HG03442 (cell line): Measurements from ENCODE around the gene PNPLA3.

Experiments
- ATAC-seq: cut with Tn5 transposase; IDR thresholded peaks from one replicate; pipeline ENCODE4 v1.9.1; 2021; ENCODE audit warnings: mild to moderate bottlenecking, moderate library complexity; ENCODE audit not compliant: unreplicated experiment

PNPLA3 gene, protein sequence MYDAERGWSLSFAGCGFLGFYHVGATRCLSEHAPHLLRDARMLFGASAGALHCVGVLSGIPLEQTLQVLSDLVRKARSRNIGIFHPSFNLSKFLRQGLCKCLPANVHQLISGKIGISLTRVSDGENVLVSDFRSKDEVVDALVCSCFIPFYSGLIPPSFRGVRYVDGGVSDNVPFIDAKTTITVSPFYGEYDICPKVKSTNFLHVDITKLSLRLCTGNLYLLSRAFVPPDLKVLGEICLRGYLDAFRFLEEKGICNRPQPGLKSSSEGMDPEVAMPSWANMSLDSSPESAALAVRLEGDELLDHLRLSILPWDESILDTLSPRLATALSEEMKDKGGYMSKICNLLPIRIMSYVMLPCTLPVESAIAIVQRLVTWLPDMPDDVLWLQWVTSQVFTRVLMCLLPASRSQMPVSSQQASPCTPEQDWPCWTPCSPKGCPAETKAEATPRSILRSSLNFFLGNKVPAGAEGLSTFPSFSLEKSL

DNA sequence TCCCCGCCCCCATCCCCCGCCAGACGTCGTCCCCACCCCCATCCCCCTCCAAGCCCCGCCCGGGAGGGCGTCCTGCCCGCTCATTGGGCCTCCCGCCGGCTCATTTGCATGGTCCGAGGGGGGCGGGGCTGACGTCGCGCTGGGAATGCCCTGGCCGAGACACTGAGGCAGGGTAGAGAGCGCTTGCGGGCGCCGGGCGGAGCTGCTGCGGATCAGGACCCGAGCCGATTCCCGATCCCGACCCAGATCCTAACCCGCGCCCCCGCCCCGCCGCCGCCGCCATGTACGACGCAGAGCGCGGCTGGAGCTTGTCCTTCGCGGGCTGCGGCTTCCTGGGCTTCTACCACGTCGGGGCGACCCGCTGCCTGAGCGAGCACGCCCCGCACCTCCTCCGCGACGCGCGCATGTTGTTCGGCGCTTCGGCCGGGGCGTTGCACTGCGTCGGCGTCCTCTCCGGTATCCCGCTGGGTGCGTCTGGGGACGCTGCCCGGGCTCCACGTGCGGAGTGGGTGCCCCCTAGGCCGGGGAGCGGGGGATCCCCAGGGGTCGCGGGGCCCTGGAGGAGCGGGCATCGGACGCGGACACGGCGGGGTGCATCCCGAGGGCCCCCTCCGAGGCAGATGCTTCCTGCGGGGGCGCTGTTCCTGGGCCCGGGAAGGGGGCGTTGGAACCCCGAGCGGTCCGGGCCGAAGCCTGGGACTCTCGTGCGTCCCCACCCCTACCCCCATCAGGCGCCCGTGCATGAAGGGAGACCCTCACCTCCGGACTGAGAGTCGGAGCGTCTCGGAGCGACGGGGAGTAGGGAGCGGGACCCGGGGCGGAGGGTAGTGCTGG, at the start of gene PNPLA3:
TSS of gene PNPLA3 (plus strand) at position 175 of the 834 bp plus-strand sequence. CDS start at position 282, 107 bp downstream.
- no peak for ATAC-seq

DNA sequence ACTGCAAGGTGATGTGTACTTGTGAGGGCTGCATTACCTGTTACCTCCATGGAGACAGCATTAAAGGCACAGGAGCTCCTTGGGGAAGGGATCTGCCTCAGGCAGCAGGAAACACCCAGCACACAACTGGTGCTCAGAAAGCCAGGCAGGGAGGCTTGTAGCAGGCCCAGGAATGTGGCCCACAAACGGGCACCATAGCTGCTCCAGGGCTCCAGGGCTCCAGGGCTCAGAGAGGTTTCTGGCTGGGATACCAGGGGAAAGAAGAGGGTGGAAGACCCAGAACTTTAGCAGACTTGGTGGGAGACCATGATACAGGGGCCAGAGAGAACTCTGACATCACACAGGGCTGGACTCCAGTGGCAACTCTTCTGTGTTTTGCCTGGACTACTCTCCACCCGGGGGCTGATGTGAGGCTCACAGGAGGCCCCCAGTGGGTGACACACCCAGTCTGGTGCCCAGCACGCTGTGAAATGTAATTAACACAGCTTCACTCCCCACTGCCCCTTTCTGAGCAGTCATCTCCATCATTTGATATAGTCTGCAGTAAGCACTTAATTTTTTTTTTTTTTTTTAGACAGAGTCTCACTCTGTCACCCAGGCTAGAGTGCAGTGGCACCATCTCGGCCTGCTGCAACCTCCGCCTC, 46.6 kb upstream of the PNPLA3 start:
- ATAC-seq = no peak

DNA sequence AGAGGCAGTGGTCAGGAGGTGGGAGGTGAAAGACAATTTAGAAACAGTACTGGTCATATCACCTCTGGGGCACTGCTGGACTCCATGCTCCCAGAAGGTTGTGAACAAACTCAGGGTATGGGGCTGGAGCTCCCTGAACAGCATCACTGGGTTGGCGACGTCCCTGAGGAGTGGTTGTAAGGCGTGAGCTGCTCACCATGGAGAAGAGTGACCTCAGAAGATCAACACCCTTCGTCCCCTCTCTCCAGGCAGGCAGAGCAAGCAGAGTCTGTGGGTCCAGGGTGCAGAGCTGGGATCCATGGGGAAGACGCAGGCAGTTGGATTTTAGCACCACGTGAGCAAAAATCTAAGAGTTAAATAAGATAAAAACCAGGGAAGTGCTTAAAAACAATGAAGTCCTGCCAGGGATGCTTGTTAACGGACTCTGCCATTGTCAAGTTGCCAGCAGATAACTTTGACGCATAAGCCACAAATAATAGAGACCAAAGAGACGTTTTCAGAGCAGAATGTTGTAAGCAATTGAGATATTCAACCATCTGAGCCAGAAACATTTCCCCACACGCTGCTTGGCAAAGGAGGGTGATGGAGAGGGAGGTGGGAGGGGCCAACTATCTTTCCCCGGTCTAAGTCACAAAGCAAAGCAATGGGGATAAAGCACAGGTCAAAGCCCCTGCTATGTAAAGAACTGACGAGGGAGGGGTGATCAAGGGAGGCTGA, 45.4 kb upstream of the PNPLA3 start:
- no peak for ATAC-seq

DNA sequence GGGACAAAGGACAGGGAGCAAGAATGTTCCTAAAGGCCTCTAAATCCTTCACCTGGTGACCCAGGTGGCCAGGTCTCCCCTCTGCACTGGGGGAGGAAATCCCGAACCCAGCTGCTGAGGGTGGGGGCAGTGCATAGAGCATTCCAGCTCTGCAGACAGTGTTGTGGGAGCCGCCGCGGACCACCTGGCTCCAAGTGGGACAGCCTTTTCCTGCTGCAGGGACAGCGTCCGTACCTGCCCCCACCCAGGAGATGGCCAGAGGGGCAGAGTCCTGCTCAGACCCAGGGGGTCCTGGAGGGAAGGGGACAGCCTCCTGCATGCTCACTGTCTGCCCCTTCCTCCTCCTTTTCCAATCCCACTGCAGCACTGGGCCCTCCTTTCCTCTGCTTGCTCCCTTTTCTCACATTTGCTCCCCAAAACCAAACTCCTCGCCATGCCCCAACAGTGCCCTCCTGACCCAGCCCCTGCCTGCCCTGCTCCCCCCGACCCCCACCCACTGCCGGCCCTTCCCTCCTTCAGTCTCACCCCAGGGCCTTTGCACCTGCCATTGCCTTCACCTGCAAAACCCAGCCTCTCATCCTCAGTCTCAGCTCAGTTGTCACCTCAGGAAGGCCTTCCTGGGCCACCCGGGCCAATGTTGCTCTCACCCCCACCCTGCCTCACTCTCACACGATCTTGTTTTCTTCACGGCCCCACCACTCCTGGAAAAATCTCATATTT, 44.6 kb upstream of the PNPLA3 start:
- no peak for ATAC-seq

DNA sequence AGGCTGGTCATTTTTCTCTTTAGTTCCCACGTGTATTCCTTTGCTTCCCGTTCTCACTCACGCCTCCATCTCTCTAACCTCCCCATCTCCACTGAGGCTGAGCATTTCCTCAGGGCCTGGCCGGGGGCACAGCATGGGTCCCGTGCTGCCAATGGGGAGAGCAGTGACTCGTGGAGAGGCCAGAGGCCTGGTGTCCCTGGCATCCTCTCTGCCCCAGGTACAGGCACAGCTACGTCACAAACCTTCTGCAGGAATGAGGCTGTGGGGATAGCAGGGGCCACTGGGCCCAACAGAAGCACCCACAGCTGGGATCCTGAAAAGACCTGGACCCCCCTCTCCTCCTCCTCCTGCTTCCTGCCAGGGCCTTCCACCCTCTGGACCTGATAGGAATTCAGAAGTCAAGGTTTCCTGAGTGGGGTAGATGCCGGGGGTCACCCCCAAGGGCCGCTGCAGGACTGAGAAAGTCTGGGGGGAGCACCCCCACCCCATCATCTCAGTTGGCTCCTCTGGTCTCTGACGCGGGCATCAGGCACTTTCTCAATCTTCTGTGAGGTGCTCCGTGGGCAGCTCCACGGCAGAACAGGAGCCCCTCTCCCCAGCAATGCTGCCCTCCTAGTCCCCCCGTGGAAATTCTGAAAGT, 43.6 kb upstream of the PNPLA3 start:
- no peak for ATAC-seq

DNA sequence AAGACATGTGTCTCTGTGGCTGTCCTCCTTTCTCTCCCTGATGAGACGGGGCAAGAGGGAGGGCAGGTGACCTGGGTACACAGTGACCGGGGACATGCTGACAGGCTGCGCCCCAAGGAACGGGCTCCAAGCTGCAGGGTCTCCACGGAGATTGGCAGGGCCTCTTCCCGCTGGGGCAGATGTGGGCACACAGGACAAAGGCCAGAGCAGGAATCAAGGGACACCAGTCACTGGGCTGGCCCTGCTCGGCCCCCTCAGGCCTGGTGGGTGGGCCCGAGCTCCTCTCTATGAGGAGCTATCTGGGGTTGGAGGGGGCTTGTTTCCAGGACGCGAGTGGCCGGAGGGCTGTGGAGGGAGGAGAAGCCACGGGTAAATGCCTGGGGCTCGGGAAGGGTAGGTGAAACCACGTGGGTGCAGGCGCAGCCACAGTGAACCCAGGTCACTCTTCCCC, 43.0 kb upstream of the PNPLA3 start:
- ATAC-seq = no peak

DNA sequence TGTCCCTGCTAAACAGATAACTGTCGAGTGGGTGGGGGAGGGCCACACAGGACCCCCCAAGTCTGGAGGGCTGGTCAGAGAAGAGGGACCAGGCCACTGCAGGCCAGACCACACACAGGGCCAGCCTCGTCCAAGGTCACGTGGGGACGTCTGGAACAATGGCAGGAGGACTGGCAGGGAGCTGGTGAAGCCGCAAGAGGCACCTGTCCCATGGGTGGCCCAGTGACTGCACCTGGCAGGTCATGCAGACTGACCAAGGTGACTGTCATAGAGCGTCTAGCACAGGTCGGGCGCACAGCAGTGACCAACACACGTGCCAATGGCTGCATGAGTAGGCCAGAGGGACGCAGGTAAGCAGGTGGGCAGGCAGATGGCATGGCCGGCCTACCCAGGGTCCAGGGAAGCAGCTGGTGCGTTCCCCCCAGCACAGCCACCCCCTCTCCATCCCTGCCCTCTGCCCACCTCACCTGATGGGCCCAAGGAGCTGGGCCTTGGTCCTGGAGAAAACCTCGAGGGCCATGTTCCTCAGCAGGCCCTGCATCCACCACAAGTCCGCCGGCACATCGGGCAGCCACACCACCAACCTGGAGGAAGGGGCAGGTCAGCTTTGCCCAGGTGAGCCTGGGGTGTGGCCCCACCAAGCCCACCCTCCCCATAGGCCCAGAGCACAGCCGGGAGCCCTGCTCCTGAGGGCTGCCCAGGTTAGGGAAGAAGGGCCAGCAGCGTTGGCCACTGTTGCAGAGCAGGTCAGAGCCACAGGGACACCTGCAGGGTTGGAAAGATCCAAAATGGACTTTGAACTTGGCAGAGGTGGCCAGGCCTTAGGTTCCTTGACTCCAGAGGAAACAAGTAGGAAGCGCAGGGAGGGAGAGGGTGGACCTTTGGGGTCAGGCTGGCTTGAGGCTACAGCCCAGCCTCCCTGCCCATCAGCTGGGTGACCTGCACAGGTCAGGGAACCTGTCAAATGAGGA, 42.2 kb upstream of the PNPLA3 start:
- no peak for ATAC-seq

DNA sequence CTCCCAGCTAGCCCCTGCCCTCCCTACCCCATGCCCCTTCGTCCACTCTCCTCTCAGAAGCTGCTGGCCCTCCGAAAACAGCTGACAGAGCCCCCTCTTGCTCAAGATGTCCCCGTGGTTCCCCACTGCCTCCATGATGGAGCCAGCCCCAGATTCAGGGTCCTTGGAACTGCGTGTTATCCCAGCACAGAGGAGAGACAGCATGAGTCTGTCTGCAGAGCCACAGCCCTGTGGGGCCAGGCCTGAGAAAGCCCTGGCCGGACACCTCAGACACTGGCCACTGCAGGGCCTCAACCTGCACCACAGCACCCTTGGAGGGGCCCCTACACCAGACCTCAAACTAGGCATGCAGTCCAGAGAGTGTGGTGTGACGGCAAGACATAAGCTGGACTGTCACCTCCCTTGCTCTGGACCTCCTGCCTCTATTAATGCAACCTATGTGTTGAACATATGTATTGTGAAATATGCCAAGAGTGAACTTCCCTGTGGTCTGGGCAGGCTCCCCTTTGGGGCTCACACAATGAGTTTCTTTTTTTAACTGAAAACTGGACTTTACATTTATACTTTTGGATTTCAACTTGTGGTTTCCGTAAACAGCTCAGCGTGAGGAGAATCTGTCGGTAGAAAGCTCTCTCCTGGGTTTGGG, 41.4 kb upstream of the PNPLA3 start:
- ATAC-seq = no peak

DNA sequence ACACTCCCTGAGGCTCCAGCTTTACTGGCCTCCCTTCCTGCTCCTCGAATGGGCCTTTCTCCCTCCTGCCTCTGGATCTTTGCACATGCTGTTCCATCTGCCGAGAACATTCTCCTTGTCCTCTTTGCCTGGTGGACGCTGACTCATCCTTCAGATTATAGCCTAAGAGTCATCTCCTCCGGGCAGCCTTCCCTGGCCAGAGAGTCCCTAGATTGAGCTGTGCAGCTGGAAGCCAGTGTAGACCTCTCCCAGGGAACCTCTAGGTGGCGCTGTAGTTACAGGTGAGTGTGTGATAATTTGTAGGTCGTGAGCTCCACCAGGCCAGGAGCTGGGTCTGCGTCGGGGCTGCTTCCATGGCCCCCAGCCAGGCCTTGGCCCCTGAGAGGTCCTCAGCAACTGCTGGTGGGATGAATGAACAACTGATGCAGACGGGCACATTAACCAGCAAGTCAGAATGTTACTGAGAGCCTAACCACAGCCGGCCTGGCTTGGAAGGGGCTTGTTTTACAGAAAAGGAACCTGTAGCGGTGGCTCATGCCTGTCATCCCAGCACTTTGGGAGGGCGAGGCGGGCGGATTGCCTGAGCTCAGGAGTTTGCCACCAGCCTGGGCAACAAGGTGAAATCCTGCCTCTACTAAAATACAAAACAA, 40.5 kb upstream of the PNPLA3 start:
- no peak for ATAC-seq

DNA sequence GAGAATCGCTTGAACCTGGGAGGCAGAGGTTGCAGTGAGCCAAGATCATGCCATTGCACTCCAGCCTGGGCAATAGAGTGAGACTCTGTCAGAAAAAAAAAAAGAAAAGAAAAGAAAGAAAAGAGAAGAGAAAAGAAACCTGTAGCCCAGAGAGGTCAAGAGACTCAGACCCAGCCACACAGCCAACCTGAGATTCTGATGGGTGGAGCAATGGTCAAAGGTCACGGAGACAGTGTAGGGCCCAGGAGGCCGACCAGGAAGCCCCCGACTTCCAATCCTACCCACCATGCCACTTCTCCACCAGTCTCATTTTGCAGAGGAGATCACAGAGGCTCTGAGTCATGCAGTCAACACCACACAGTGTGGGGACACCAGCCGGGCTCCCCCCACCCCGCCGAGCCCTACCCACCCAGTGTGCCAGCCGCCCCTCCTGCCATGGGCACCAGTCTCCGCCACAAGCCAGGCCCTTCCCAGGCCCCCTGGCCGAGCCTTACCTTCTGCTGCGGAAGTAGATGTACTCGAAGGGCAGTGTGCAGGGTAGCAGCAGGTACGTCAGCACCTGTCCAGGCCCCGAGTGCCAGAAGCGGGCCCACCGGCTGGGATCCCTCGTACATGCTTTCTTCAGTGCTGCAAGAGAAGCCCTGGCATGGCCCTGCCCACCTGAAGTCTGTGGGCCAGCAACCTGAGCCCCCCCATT, 39.7 kb upstream of the PNPLA3 start:
- no peak for ATAC-seq

DNA sequence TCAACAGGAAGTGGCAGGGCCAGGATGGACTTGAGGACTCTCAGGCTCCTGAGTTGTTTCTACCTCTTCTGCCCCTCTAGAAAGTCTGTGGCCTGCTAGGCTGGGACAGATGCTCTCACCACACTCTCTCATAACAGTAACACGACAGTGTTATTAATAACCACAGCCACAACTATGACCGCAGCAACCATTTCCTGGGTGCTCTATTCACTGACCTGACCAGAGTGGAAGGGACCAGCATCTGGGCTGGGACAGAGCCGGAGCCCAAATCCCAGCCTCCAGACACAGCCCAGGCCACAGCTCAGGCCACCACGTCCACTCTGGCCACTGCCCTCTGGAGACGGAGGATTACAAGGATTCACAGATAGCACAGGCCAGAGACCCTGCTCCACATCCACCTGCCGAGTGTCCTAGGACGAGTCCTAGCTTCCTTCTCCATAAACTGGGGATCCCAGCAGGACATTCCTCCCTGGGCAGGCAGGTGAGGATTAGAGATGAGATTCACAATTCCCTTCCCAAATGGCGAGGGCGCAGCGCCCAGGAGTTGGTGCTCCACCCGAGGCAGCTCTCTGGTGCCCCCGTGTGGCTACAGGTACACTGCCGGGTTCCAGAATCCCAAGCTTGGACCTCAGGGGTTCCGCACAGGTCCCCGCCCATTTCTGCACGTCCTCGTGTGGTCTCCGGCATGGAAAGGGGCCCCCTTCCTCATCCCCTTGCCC, 38.8 kb upstream of the PNPLA3 start:
- peak; percentile 73 for ATAC-seq

DNA sequence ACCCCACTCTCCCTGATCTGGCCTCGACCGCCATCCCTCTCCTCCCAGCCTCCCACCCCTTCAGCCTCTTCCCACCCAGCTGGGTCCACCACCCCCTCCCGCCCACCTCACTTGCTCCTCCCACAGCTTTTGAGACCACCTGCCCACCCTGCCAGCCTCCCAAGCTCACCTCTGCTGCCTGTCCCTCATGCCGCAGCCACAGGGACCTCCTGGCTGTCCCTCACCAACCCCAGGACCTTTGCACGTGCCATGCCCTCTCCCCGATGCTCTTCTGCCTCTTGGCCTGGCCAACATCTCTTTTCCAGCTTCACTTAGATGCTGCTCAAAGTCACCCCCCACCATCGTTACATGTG, 38.3 kb upstream of the PNPLA3 start:
- ATAC-seq = no peak

DNA sequence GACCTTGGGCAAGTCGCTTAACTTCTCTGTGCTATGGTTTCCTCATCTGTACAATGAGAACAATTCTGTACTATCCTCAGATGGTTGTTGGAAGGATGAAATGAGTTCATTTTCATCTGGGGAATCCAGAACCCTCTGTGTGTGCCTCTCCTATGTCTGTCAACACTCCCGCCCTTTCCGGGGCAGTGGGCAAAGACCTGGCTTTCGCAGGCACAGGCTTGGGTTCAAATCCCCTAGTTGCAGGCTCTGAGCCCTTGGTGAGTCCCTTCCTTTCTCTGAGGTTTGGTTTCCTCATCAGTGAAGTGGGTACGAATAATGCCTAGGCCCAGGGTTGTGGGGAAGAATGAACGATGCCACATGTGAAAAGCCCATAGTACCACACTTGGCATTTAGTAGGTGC, 37.8 kb upstream of the PNPLA3 start:
- ATAC-seq = no peak

DNA sequence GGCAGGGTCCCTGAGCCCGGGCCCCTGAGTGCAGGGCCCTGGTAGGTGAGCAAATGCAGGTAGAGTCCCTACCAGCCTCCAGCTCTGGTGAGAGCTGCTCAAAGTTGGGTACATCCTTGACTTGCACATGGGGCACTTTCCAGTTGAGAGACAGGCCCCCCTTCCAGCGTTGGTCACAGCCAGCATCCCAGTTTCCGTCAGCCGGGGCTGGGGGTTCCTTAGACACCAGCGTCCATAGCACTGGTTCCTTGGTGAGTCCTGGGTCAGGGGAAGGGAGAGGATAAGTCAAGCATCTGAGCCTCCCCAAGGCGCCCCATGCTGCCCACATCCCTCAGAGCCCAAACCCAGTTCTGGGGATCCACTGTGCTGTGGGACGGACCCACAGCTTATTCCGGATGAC, 37.4 kb upstream of the PNPLA3 start:
- ATAC-seq = no peak

DNA sequence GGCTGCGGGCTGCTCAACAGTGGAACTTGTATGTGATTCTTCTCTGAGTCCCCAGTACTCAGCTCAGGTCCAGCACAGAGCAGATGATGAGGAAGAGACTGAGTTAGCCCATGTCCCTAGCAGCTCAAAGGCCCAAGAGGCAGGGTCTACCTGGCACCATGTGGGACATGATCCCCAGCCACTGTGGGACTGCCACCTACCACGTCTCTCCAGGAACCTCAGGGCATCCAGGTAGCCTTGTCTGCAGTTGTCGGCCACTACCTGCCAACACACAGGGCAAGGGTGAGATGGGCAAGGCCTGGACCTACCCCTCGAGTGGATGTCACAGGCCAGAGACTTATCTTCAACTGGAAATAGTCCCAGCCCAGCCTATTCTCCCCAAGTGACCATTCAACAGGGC, 36.2 kb upstream of the PNPLA3 start:
- no peak for ATAC-seq

DNA sequence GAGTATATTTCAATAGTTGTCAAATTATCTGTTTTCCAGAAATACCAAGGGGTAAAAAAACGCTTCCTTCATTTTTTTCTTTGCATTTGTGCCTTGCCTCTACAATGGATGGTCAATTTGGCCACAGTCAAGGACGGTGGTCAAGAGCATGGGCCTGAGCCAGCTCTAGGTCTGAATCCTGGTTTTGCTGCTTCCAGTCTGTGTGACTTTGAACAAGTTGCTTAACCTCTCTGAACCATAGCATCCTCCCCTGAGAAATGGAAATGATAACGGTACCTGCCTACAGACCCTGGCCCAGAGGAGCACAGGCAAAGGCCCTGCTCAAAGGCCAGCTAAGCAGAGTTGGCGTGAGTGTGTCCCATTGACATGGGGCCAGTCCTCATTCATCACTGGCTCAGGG, 34.9 kb upstream of the PNPLA3 start:
- no peak for ATAC-seq
